ENCODE results near the gene GPC6. TPM values are rescaled to one million over a fixed set of nuclear protein-coding genes. Genes with fewer than 3 reads are reported as not detected.

The GPC6 gene
- total RNA-seq, 1 donor from 2014 or later: 42.9 TPM

GRCh38 chr13:93386116-93386515, 159.5 kb downstream of the GPC6 start:
- H2AFZ ChIP-seq (replicated peaks): no peak overlapping the region
- no peaks in the 10 kb centered on the region for H3K4me1 ChIP-seq
- H3K27ac ChIP-seq: no peak overlapping the region
- H3K4me2 ChIP-seq: no peak overlapping the region
- no peak overlapping the region for H3K4me3 ChIP-seq
- H3K4me3 Mint-ChIP-seq: no peak overlapping the region
- H3K79me2 ChIP-seq (ENCODE audit: low read depth): no peaks in the 10 kb centered on the region
- H3K36me3 ChIP-seq: no peaks in the 10 kb centered on the region
- no peaks in the 10 kb centered on the region for H3K27me3 Mint-ChIP-seq (ENCODE audit: insufficient read depth, low read depth)
- H3K27me3 ChIP-seq: no peaks in the 10 kb centered on the region
- no peaks in the 10 kb centered on the region for H4K20me1 ChIP-seq (ENCODE audit: low read depth)
- H3K9me3 ChIP-seq (ENCODE audit: low read depth): no peaks in the 10 kb centered on the region
- no peak for TF ChIP-seq EZH2phosphoT487 (IDR thresholded peaks at IDR 0.05)
- no peak for TF ChIP-seq EZH2 (IDR thresholded peaks at IDR 0.05)
- TF ChIP-seq, protein P1, sequence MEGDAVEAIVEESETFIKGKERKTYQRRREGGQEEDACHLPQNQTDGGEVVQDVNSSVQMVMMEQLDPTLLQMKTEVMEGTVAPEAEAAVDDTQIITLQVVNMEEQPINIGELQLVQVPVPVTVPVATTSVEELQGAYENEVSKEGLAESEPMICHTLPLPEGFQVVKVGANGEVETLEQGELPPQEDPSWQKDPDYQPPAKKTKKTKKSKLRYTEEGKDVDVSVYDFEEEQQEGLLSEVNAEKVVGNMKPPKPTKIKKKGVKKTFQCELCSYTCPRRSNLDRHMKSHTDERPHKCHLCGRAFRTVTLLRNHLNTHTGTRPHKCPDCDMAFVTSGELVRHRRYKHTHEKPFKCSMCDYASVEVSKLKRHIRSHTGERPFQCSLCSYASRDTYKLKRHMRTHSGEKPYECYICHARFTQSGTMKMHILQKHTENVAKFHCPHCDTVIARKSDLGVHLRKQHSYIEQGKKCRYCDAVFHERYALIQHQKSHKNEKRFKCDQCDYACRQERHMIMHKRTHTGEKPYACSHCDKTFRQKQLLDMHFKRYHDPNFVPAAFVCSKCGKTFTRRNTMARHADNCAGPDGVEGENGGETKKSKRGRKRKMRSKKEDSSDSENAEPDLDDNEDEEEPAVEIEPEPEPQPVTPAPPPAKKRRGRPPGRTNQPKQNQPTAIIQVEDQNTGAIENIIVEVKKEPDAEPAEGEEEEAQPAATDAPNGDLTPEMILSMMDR (IDR thresholded peaks at IDR 0.05): no peak
- H3K36me3 Mint-ChIP-seq: no peaks in the 10 kb centered on the region
- no peak overlapping the region for H3K27ac Mint-ChIP-seq
- H3K9me3 Mint-ChIP-seq: peaks cover 2% of the 10 kb centered on the region
- no peak for DNase-seq (ENCODE audit: low spot score)
- no peak overlapping the region for H3K9ac ChIP-seq
- H3K4me1 Mint-ChIP-seq: peaks cover 3% of the 10 kb centered on the region
- H3F3A ChIP-seq (ENCODE audit: low read depth): no peaks in the 10 kb centered on the region

GRCh38 chr13:93388701-93389100, 162.1 kb downstream of the GPC6 start:
- Histone ChIP-seq H3K9ac (no peak overlapping the region), H3F3A (ENCODE audit: low read depth) (no peaks in the 10 kb centered on the region), H3K9me3 (ENCODE audit: low read depth) (no peaks in the 10 kb centered on the region), H3K4me1 (peaks cover 6% of the 10 kb centered on the region), H3K4me3 (no peak overlapping the region), H3K4me2 (no peak overlapping the region), H2AFZ (replicated peaks) (no peak overlapping the region), H4K20me1 (ENCODE audit: low read depth) (no peaks in the 10 kb centered on the region), H3K27ac (no peak overlapping the region), H3K36me3 (no peaks in the 10 kb centered on the region), H3K27me3 (no peaks in the 10 kb centered on the region), H3K79me2 (ENCODE audit: low read depth) (no peaks in the 10 kb centered on the region)
- Mint-ChIP-seq H3K4me3 (no peak overlapping the region), H3K9me3 (peaks cover 2% of the 10 kb centered on the region), H3K36me3 (no peaks in the 10 kb centered on the region), H3K4me1 (peaks cover 3% of the 10 kb centered on the region), H3K27me3 (ENCODE audit: insufficient read depth, low read depth) (no peaks in the 10 kb centered on the region), H3K27ac (no peak overlapping the region)
- DNase-seq (ENCODE audit: low spot score): no peak
- TF ChIP-seq, protein P1 (IDR thresholded peaks at IDR 0.05): no peak

DNA sequence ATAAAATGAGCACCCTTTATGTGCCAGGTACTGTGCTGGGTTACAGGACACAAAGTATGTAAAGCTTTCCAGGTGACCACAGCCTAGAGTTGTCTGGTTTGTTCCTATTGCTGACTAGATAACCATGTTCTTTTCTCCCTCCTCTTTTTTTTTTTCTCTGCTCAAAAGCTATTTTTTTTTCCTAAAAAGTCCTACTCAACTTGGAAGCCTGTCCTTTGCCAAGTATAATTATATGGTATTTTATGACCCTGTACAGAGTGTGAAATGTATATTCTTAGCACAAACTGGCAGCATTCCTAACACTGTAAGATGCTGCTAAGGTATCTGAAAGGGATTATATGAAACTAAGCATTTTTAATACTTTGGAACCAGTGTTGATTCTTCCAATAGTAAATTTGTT, 171.0 kb downstream of the GPC6 start:
- H3K27ac ChIP-seq: no peak overlapping the region
- H3K36me3 ChIP-seq: no peaks in the 10 kb centered on the region
- H3K9ac ChIP-seq: no peak overlapping the region
- DNase-seq (ENCODE audit: low spot score): no peak
- peaks cover 6% of the 10 kb centered on the region for H3K9me3 Mint-ChIP-seq
- H2AFZ ChIP-seq (replicated peaks): no peak overlapping the region
- no peak overlapping the region for H3K4me3 ChIP-seq
- H3K4me1 ChIP-seq: no peaks in the 10 kb centered on the region
- no peaks in the 10 kb centered on the region for H3K9me3 ChIP-seq (ENCODE audit: low read depth)
- H3F3A ChIP-seq (ENCODE audit: low read depth): no peaks in the 10 kb centered on the region
- H3K4me1 Mint-ChIP-seq: peaks cover 8% of the 10 kb centered on the region
- no peaks in the 10 kb centered on the region for H3K27me3 Mint-ChIP-seq (ENCODE audit: insufficient read depth, low read depth)
- H3K79me2 ChIP-seq (ENCODE audit: low read depth): no peaks in the 10 kb centered on the region
- TF ChIP-seq, protein P1 (IDR thresholded peaks at IDR 0.05): no peak
- TF ChIP-seq EZH2 (IDR thresholded peaks at IDR 0.05) (no peak), EZH2phosphoT487 (IDR thresholded peaks at IDR 0.05) (no peak)
- H3K36me3 Mint-ChIP-seq: peaks cover 5% of the 10 kb centered on the region
- H3K4me3 Mint-ChIP-seq: no peak overlapping the region
- H3K27me3 ChIP-seq: no peaks in the 10 kb centered on the region
- no peak overlapping the region for H3K4me2 ChIP-seq
- no peaks in the 10 kb centered on the region for H4K20me1 ChIP-seq (ENCODE audit: low read depth)
- H3K27ac Mint-ChIP-seq: no peak overlapping the region

All from neural progenitor cell (in vitro differentiated cells).